ENCODE data around the gene FRAT1.

Gene FRAT1

GRCh38 chr10:97307866-97308780, 10.9 kb upstream of the FRAT1 start:
- no peak for DNase-seq

GRCh38 chr10:97311111-97311626, 7.9 kb upstream of the FRAT1 start:
- DNase-seq, result no peak

GRCh38 chr10:97312897-97313296, 6.2 kb upstream of the FRAT1 start:
- DNase-seq, result no peak

- DNase-seq, result no peak
Observed at GRCh38 chr10:97314671-97315070, 4.4 kb upstream of the FRAT1 start.

- peak; percentile 70 for DNase-seq
Observed at GRCh38 chr10:97319671-97320479, 804 bp downstream of the FRAT1 start.

- DNase-seq, result no peak
Observed at GRCh38 chr10:97320480-97321031, 1.5 kb downstream of the FRAT1 start.

GRCh38 chr10:97321032-97321803, 2.1 kb downstream of the FRAT1 start:
- no peak for DNase-seq

- DNase-seq, result no peak
Observed at GRCh38 chr10:97321804-97322190, 2.7 kb downstream of the FRAT1 start.

- DNase-seq, result no peak
Observed at GRCh38 chr10:97323501-97323900, 4.4 kb downstream of the FRAT1 start.

- no peak for DNase-seq
Observed at GRCh38 chr10:97325754-97326153, 6.7 kb downstream of the FRAT1 start.

- no peak for DNase-seq
Observed at GRCh38 chr10:97327348-97328294, 8.6 kb downstream of the FRAT1 start.

- DNase-seq, result no peak
Observed at GRCh38 chr10:97328646-97329453, 9.8 kb downstream of the FRAT1 start.

GRCh38 chr10:97329766-97330165, 10.7 kb downstream of the FRAT1 start:
- DNase-seq, result no peak

GRCh38 chr10:97331153-97331703, 12.2 kb downstream of the FRAT1 start:
- no peak for DNase-seq

GRCh38 chr10:97332591-97333350, 13.7 kb downstream of the FRAT1 start:
- no peak for DNase-seq

GRCh38 chr10:97333351-97333600, 14.2 kb downstream of the FRAT1 start:
- no peak for DNase-seq

GRCh38 chr10:97333601-97334369, 14.7 kb downstream of the FRAT1 start:
- no peak for DNase-seq

- DNase-seq, result peak; percentile 90
Observed at GRCh38 chr10:97334370-97335175, 15.5 kb downstream of the FRAT1 start, which contains the start of gene FRAT2. FRAT2 (minus strand) TSS chr10:97334729; CDS start chr10:97334572, 157 bp downstream.

All from CD4-positive, alpha-beta T cell treated with Interleukin-12 subunit alpha and Interleukin-12 subunit beta, for 1 hour (primary cell).